ENCODE measurements around the gene SCARB1. TPM values are rescaled to one million over a fixed set of nuclear protein-coding genes. Genes with fewer than 3 reads are reported as not detected.

Gene SCARB1
- total RNA-seq, 1 experiment from 2014 or later: 68.3 TPM

DNA sequence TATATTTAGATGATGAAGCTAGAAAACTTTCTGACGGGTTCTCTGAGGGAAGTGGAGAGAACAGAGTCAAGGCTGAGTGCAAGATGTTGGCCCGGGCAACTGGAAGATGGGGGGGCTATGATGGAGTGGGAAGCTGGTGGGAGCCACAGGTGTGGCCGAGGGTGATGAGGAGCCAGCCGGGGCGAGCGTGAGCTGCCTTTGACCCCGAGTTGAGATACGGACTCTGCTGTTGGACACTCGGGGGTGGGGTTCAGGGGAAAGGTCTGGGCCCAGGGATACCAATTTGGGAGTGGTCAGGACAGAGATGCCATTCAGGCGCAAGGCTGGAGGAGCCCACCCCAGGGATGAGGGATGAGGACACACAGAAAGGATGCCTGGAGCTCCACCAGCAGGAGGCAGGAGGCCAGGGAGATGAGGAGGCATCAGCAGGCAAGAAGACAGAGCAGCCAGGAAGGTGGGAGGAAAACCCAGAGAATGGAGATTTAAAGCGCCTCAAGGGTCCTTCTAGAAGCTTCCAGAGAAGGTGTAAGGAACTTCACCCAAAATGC, 9.0 kb downstream of the SCARB1 start:
- ATAC-seq (no peak), DNase-seq (ENCODE audit: low spot score) (no peak)
- Mint-ChIP-seq H3K4me1 (peaks cover 23% of the 10 kb centered on the region), H3K36me3 (peaks cover 7% of the 10 kb centered on the region), H3K9me3 (peaks cover 5% of the 10 kb centered on the region; the same call in 1 of the 2 replicates), H3K4me3 (no peak overlapping the region), H3K27me3 (ENCODE audit: low read depth) (no peaks in the 10 kb centered on the region), H3K27ac (no peak overlapping the region)
- ChIA-PET CTCF (interaction anchor here (1.1 to 1.3 kb wide), 2 partner anchors 52 to 83 kb away, joined by 3 to 4 read pairs; no protein-coding TSS in a partner anchor), POLR2A (no interaction called here)
- TF ChIP-seq MYBL2 (CRISPR knock-in tag; IDR thresholded peaks at IDR 0.05): no peak
- TF ChIP-seq NFE2L1 (CRISPR knock-in tag; IDR thresholded peaks at IDR 0.05): no peak
- no peak for TF ChIP-seq NR1H2 (CRISPR knock-in tag; IDR thresholded peaks at IDR 0.05)
- no peak for TF ChIP-seq TEAD4 (CRISPR knock-in tag; IDR thresholded peaks at IDR 0.05)
- TF ChIP-seq, protein P1, sequence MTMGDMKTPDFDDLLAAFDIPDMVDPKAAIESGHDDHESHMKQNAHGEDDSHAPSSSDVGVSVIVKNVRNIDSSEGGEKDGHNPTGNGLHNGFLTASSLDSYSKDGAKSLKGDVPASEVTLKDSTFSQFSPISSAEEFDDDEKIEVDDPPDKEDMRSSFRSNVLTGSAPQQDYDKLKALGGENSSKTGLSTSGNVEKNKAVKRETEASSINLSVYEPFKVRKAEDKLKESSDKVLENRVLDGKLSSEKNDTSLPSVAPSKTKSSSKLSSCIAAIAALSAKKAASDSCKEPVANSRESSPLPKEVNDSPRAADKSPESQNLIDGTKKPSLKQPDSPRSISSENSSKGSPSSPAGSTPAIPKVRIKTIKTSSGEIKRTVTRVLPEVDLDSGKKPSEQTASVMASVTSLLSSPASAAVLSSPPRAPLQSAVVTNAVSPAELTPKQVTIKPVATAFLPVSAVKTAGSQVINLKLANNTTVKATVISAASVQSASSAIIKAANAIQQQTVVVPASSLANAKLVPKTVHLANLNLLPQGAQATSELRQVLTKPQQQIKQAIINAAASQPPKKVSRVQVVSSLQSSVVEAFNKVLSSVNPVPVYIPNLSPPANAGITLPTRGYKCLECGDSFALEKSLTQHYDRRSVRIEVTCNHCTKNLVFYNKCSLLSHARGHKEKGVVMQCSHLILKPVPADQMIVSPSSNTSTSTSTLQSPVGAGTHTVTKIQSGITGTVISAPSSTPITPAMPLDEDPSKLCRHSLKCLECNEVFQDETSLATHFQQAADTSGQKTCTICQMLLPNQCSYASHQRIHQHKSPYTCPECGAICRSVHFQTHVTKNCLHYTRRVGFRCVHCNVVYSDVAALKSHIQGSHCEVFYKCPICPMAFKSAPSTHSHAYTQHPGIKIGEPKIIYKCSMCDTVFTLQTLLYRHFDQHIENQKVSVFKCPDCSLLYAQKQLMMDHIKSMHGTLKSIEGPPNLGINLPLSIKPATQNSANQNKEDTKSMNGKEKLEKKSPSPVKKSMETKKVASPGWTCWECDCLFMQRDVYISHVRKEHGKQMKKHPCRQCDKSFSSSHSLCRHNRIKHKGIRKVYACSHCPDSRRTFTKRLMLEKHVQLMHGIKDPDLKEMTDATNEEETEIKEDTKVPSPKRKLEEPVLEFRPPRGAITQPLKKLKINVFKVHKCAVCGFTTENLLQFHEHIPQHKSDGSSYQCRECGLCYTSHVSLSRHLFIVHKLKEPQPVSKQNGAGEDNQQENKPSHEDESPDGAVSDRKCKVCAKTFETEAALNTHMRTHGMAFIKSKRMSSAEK (CRISPR knock-in tag; IDR thresholded peaks at IDR 0.05; ENCODE audit: borderline replicate concordance): no peak
- no peak for TF ChIP-seq ZNF512 (CRISPR knock-in tag; IDR thresholded peaks at IDR 0.05; ENCODE audit: borderline replicate concordance)
- TF ChIP-seq FOXJ3 (CRISPR knock-in tag; IDR thresholded peaks at IDR 0.05; ENCODE audit: borderline replicate concordance): no peak
- TF ChIP-seq ZNF121 (CRISPR knock-in tag; IDR thresholded peaks at IDR 0.05): no peak
- TF ChIP-seq ZNF219 (CRISPR knock-in tag; IDR thresholded peaks at IDR 0.05; ENCODE audit: borderline replicate concordance): no peak
- no peak for TF ChIP-seq CBFB (CRISPR knock-in tag; IDR thresholded peaks at IDR 0.05; ENCODE audit: low read depth)
- TF ChIP-seq ZNF416 (CRISPR knock-in tag; IDR thresholded peaks at IDR 0.05): no peak
- no peak for TF ChIP-seq NFYB (CRISPR knock-in tag; conservative IDR thresholded peaks at IDR 0.05; ENCODE audit: low read depth)
- no peak for TF ChIP-seq ZNF396 (CRISPR knock-in tag; IDR thresholded peaks at IDR 0.05; ENCODE audit: borderline replicate concordance)
- no peak for TF ChIP-seq MXD4 (CRISPR knock-in tag; IDR thresholded peaks at IDR 0.05; ENCODE audit: borderline replicate concordance)
- TF ChIP-seq, protein P2, sequence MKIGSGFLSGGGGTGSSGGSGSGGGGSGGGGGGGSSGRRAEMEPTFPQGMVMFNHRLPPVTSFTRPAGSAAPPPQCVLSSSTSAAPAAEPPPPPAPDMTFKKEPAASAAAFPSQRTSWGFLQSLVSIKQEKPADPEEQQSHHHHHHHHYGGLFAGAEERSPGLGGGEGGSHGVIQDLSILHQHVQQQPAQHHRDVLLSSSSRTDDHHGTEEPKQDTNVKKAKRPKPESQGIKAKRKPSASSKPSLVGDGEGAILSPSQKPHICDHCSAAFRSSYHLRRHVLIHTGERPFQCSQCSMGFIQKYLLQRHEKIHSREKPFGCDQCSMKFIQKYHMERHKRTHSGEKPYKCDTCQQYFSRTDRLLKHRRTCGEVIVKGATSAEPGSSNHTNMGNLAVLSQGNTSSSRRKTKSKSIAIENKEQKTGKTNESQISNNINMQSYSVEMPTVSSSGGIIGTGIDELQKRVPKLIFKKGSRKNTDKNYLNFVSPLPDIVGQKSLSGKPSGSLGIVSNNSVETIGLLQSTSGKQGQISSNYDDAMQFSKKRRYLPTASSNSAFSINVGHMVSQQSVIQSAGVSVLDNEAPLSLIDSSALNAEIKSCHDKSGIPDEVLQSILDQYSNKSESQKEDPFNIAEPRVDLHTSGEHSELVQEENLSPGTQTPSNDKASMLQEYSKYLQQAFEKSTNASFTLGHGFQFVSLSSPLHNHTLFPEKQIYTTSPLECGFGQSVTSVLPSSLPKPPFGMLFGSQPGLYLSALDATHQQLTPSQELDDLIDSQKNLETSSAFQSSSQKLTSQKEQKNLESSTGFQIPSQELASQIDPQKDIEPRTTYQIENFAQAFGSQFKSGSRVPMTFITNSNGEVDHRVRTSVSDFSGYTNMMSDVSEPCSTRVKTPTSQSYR (CRISPR knock-in tag; IDR thresholded peaks at IDR 0.05): no peak
- TF ChIP-seq, protein P3, sequence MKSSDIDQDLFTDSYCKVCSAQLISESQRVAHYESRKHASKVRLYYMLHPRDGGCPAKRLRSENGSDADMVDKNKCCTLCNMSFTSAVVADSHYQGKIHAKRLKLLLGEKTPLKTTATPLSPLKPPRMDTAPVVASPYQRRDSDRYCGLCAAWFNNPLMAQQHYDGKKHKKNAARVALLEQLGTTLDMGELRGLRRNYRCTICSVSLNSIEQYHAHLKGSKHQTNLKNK (CRISPR knock-in tag; IDR thresholded peaks at IDR 0.05): no peak
- no peak for TF ChIP-seq JAZF1 (CRISPR knock-in tag; IDR thresholded peaks at IDR 0.05)
- TF ChIP-seq, protein P4, sequence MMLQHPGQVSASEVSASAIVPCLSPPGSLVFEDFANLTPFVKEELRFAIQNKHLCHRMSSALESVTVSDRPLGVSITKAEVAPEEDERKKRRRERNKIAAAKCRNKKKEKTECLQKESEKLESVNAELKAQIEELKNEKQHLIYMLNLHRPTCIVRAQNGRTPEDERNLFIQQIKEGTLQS (CRISPR knock-in tag; conservative IDR thresholded peaks at IDR 0.05): no peak
- TF ChIP-seq CDX4 (CRISPR knock-in tag; IDR thresholded peaks at IDR 0.05; ENCODE audit: borderline replicate concordance): no peak

Measured in WTC11 (cell line).